ENCODE results near the gene TBP. TPM values are rescaled to one million over a fixed set of nuclear protein-coding genes. Genes with fewer than 3 reads are reported as not detected.

Gene TBP
- total RNA-seq, 1 experiment from 2014 or later: 20.6 TPM

DNA sequence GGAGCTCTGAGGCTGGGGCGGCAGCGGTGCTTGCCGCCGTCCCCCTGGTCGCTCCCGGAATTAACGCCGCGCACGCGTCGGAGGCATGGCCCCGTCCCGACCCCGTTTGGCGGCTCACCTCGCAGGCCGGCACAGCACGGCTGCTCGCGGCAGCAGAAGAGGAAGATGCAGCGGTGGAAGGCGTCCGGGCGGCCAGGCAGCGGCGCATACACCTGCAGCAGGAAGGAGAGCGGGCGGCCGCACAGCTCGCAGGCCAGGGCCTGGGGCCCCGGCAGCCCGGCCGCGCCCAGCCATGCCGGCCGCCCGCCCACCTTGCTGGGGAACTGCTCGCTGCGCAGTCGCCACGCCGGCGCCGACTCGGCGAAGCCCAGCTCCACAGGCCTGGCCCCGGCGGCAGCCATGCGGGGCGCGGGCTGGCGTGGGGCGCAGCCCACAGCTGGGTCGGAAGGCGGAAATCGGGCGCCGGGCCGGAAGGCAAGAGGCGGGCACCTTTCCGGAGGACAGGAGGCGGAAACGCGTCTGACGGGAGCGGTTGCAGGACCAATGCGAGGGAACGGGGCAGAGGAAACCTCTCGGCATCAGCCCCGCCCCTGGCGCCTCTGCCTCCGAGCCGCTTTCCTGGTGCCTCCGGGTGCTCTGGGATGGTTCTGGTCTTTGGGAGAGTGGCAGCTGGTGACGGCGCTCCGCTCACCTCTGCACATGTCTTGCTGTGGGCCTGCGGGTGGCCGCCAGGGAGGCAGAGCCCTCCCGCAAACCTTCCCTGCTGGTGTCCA, 30.2 kb downstream of the TBP start, which contains the start of gene PDCD2:
Gene PDCD2 (minus strand): TSS at position 457 of the 773 bp plus-strand sequence. CDS start 56 bp downstream, at position 401.
- DNase-seq (ENCODE audit: low spot score) (peak; percentile 91), ATAC-seq (peak; percentile 93)
- Mint-ChIP-seq H3K9me3 (peaks cover 6% of the 10 kb centered on the region), H3K4me1 (peaks cover 37% of the 10 kb centered on the region), H3K27me3 (ENCODE audit: low read depth) (no peaks in the 10 kb centered on the region), H3K36me3 (peaks cover 48% of the 10 kb centered on the region), H3K27ac (peak within 1 kb of the TSS; percentile 99), H3K4me3 (peak within 1 kb of the TSS; percentile 99)
- POLR2A ChIA-PET: interaction anchor here (0.6 to 1.3 kb wide), 2 partner anchors 9 to 30 kb away, joined by 3 to 4 read pairs; partner anchors contain the start of gene TBP
- CTCF ChIA-PET: interaction anchor here (0.5 to 1.7 kb wide), 2 partner anchors 10 to 293 kb away, joined by 3 to 15 read pairs; partner anchors contain the start of gene DLL1
- TF ChIP-seq TP53 (CRISPR knock-in tag; IDR thresholded peaks at IDR 0.05) (peak; percentile 39; the same call in 1 of the 2 replicates), RELA (CRISPR knock-in tag; IDR thresholded peaks at IDR 0.05; ENCODE audit: borderline replicate concordance) (0 out of 2 replicates have a peak, but pooled peaks have one; percentile 26), JUN (CRISPR knock-in tag; IDR thresholded peaks at IDR 0.05) (no peak), TCF7 (CRISPR knock-in tag; IDR thresholded peaks at IDR 0.05; ENCODE audit: low read depth) (no peak), ZNF416 (CRISPR knock-in tag; IDR thresholded peaks at IDR 0.05) (no peak), ZNF423 (CRISPR knock-in tag; IDR thresholded peaks at IDR 0.05) (no peak), ZNF671 (CRISPR knock-in tag; IDR thresholded peaks at IDR 0.05) (no peak), ZNF219 (CRISPR knock-in tag; IDR thresholded peaks at IDR 0.05; ENCODE audit: borderline replicate concordance) (no peak), FOXP1 (CRISPR knock-in tag; IDR thresholded peaks at IDR 0.05; ENCODE audit: borderline replicate concordance) (peak; percentile 82; the same call in 1 of the 2 replicates), PRRX2 (CRISPR knock-in tag; IDR thresholded peaks at IDR 0.05) (no peak), NR3C1 (CRISPR knock-in tag; conservative IDR thresholded peaks at IDR 0.05; ENCODE audit: low read depth) (peak; percentile 80; the same call in 1 of the 2 replicates), NFYB (CRISPR knock-in tag; conservative IDR thresholded peaks at IDR 0.05; ENCODE audit: low read depth) (peak; percentile 65), FOXJ3 (CRISPR knock-in tag; IDR thresholded peaks at IDR 0.05; ENCODE audit: borderline replicate concordance) (no peak), NFATC4 (CRISPR knock-in tag; IDR thresholded peaks at IDR 0.05) (no peak)
- TF ChIP-seq, protein P1, sequence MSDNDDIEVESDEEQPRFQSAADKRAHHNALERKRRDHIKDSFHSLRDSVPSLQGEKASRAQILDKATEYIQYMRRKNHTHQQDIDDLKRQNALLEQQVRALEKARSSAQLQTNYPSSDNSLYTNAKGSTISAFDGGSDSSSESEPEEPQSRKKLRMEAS (CRISPR knock-in tag; IDR thresholded peaks at IDR 0.05): 0 out of 2 replicates have a peak, but pooled peaks have one; percentile 47
- TF ChIP-seq, protein P2, sequence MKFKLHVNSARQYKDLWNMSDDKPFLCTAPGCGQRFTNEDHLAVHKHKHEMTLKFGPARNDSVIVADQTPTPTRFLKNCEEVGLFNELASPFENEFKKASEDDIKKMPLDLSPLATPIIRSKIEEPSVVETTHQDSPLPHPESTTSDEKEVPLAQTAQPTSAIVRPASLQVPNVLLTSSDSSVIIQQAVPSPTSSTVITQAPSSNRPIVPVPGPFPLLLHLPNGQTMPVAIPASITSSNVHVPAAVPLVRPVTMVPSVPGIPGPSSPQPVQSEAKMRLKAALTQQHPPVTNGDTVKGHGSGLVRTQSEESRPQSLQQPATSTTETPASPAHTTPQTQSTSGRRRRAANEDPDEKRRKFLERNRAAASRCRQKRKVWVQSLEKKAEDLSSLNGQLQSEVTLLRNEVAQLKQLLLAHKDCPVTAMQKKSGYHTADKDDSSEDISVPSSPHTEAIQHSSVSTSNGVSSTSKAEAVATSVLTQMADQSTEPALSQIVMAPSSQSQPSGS (CRISPR knock-in tag; IDR thresholded peaks at IDR 0.05; ENCODE audit: borderline replicate concordance, low read depth): no peak
- TF ChIP-seq, protein P3, sequence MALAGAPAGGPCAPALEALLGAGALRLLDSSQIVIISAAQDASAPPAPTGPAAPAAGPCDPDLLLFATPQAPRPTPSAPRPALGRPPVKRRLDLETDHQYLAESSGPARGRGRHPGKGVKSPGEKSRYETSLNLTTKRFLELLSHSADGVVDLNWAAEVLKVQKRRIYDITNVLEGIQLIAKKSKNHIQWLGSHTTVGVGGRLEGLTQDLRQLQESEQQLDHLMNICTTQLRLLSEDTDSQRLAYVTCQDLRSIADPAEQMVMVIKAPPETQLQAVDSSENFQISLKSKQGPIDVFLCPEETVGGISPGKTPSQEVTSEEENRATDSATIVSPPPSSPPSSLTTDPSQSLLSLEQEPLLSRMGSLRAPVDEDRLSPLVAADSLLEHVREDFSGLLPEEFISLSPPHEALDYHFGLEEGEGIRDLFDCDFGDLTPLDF (CRISPR knock-in tag; IDR thresholded peaks at IDR 0.05): no peak
- TF ChIP-seq, protein P4, sequence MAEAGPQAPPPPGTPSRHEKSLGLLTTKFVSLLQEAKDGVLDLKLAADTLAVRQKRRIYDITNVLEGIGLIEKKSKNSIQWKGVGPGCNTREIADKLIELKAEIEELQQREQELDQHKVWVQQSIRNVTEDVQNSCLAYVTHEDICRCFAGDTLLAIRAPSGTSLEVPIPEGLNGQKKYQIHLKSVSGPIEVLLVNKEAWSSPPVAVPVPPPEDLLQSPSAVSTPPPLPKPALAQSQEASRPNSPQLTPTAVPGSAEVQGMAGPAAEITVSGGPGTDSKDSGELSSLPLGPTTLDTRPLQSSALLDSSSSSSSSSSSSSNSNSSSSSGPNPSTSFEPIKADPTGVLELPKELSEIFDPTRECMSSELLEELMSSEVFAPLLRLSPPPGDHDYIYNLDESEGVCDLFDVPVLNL (CRISPR knock-in tag; IDR thresholded peaks at IDR 0.05; ENCODE audit: borderline replicate concordance, low read depth): peak; percentile 58; the same call in 1 of the 2 replicates
- TF ChIP-seq, protein P5, sequence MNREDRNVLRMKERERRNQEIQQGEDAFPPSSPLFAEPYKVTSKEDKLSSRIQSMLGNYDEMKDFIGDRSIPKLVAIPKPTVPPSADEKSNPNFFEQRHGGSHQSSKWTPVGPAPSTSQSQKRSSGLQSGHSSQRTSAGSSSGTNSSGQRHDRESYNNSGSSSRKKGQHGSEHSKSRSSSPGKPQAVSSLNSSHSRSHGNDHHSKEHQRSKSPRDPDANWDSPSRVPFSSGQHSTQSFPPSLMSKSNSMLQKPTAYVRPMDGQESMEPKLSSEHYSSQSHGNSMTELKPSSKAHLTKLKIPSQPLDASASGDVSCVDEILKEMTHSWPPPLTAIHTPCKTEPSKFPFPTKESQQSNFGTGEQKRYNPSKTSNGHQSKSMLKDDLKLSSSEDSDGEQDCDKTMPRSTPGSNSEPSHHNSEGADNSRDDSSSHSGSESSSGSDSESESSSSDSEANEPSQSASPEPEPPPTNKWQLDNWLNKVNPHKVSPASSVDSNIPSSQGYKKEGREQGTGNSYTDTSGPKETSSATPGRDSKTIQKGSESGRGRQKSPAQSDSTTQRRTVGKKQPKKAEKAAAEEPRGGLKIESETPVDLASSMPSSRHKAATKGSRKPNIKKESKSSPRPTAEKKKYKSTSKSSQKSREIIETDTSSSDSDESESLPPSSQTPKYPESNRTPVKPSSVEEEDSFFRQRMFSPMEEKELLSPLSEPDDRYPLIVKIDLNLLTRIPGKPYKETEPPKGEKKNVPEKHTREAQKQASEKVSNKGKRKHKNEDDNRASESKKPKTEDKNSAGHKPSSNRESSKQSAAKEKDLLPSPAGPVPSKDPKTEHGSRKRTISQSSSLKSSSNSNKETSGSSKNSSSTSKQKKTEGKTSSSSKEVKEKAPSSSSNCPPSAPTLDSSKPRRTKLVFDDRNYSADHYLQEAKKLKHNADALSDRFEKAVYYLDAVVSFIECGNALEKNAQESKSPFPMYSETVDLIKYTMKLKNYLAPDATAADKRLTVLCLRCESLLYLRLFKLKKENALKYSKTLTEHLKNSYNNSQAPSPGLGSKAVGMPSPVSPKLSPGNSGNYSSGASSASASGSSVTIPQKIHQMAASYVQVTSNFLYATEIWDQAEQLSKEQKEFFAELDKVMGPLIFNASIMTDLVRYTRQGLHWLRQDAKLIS (CRISPR knock-in tag; IDR thresholded peaks at IDR 0.05; ENCODE audit: borderline replicate concordance): no peak
- TF ChIP-seq, protein P6, sequence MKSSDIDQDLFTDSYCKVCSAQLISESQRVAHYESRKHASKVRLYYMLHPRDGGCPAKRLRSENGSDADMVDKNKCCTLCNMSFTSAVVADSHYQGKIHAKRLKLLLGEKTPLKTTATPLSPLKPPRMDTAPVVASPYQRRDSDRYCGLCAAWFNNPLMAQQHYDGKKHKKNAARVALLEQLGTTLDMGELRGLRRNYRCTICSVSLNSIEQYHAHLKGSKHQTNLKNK (CRISPR knock-in tag; IDR thresholded peaks at IDR 0.05): no peak
- TF ChIP-seq, protein P7, sequence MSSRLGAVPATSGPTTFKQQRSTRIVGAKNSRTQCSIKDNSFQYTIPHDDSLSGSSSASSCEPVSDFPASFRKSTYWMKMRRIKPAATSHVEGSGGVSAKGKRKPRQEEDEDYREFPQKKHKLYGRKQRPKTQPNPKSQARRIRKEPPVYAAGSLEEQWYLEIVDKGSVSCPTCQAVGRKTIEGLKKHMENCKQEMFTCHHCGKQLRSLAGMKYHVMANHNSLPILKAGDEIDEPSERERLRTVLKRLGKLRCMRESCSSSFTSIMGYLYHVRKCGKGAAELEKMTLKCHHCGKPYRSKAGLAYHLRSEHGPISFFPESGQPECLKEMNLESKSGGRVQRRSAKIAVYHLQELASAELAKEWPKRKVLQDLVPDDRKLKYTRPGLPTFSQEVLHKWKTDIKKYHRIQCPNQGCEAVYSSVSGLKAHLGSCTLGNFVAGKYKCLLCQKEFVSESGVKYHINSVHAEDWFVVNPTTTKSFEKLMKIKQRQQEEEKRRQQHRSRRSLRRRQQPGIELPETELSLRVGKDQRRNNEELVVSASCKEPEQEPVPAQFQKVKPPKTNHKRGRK (CRISPR knock-in tag; IDR thresholded peaks at IDR 0.05; ENCODE audit: borderline replicate concordance): 0 out of 2 replicates have a peak, but pooled peaks have one; percentile 19
- TF ChIP-seq, protein P8, sequence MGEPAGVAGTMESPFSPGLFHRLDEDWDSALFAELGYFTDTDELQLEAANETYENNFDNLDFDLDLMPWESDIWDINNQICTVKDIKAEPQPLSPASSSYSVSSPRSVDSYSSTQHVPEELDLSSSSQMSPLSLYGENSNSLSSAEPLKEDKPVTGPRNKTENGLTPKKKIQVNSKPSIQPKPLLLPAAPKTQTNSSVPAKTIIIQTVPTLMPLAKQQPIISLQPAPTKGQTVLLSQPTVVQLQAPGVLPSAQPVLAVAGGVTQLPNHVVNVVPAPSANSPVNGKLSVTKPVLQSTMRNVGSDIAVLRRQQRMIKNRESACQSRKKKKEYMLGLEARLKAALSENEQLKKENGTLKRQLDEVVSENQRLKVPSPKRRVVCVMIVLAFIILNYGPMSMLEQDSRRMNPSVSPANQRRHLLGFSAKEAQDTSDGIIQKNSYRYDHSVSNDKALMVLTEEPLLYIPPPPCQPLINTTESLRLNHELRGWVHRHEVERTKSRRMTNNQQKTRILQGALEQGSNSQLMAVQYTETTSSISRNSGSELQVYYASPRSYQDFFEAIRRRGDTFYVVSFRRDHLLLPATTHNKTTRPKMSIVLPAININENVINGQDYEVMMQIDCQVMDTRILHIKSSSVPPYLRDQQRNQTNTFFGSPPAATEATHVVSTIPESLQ (CRISPR knock-in tag; IDR thresholded peaks at IDR 0.05): no peak
- TF ChIP-seq, protein P9, sequence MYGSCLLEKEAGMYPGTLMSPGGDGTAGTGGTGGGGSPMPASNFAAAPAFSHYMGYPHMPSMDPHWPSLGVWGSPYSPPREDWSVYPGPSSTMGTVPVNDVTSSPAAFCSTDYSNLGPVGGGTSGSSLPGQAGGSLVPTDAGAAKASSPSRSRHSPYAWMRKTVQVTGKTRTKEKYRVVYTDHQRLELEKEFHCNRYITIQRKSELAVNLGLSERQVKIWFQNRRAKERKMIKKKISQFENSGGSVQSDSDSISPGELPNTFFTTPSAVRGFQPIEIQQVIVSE (CRISPR knock-in tag; IDR thresholded peaks at IDR 0.05; ENCODE audit: borderline replicate concordance): no peak
